Activated CD4-positive, alpha-beta T cell treated with anti-CD3 and anti-CD28 coated beads, Interleukin-2, amount 10 ng/mL, durations not matched to agents 7 days and 5 days (primary cell): ENCODE measurements around the gene ARHGAP31. TPM values are rescaled to one million over a fixed set of nuclear protein-coding genes. Genes with fewer than 3 reads are reported as not detected.
"Not testable (repeated sequence)": the region's sequence is repeated elsewhere in the genome, so short reads cannot be mapped to it uniquely, and the experiment has no call there.

Experiments used
- CTCF ChIA-PET: fragments of 350-600 bp; sonication (Branson Sonifier 250); formaldehyde crosslinking; loops from one replicate; lab custom pipeline; 2021; ENCODE audit warnings: antibody characterized with exemption; lab: Charles Lee
- POLR2A ChIA-PET: fragments of 350-600 bp; sonication (Branson Sonifier 250); formaldehyde crosslinking; loops from one replicate; lab custom pipeline; 2021; ENCODE audit warnings: antibody characterized with exemption; lab: Charles Lee
- DNase-seq: peaks from one replicate; pipeline ENCODE4 v3.0.0-alpha.2; 2020
- H3K27ac Mint-ChIP-seq: one replicate; pipeline ENCODE4 v1.8.0; 2021; ENCODE audit warnings: mild to moderate bottlenecking, moderate library complexity, mixed read lengths
- H3K27me3 Mint-ChIP-seq: one replicate; pipeline ENCODE4 v1.8.0; 2021; ENCODE audit warnings: mixed read lengths
- H3K36me3 Mint-ChIP-seq: one replicate; pipeline ENCODE4 v1.8.0; 2021; ENCODE audit warnings: low read depth, mixed read lengths
- H3K4me1 Mint-ChIP-seq: one replicate; pipeline ENCODE4 v1.8.0; 2021; ENCODE audit warnings: mixed read lengths
- H3K4me3 Mint-ChIP-seq: one replicate; pipeline ENCODE4 v1.8.0; 2021; ENCODE audit warnings: mild to moderate bottlenecking, moderate library complexity, mixed read lengths
- H3K9me3 Mint-ChIP-seq: one replicate; pipeline ENCODE4 v1.8.0; 2021; ENCODE audit warnings: mixed read lengths
- total RNA-seq, 2 experiments: library from RNA; stranded (reverse); gene quantifications; one replicate each; pipeline ENCODE4 v1.2.3, GENCODE V29; 2021

Gene ARHGAP31
- total RNA-seq, 2 experiments from 2014 or later, result 2.0 to 2.4 TPM

DNA sequence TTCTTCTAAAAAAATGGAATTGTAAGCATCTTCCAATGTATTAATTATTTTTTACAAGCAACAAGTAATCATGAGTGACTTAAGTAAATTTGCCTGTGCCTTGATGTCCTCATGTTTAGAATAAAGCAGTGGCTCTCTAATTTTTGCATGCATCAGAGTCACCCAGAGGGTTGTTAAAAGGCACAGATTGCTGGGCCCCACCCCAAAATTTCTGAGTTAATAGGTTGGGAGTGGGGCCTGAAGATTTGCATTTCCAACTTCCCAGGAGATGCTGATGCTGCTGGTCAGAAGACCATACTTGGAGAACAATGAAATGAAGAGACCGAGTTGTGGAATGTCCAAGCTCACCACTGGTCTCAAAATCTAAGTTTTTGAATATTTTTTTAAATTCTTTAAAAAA lies 70.2 kb downstream of the ARHGAP31 start:
- no peaks in the 10 kb centered on the region for H3K27me3 Mint-ChIP-seq
- DNase-seq, result no peak
- H3K4me3 Mint-ChIP-seq, result no peak overlapping the region
- POLR2A ChIA-PET, result no interaction called here
- H3K36me3 Mint-ChIP-seq, result peaks cover 3% of the 10 kb centered on the region
- no peaks in the 10 kb centered on the region for H3K4me1 Mint-ChIP-seq
- no peak overlapping the region for H3K27ac Mint-ChIP-seq
- CTCF ChIA-PET, result no interaction called here
- H3K9me3 Mint-ChIP-seq, result no peaks in the 10 kb centered on the region

DNA sequence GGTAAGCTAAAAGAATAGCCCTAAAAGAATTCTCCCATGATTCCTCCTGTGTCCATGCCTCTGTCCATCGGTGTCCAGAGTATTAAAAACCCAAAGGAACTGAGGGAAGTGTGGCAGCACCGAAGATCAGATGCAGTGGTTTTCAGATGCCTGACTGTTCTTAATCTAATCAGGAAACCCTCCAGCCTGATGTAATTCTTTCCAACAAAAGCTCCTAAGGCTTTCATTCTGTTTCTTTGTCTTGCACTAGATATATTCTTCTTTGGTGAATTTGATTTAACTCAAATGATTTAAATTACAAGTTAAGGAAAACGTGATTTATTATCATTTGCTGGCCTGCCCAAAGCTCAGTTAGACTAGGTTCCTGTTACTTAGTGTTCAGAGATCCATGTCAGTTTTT lies 71.2 kb downstream of the ARHGAP31 start:
- Mint-ChIP-seq H3K27me3 (no peaks in the 10 kb centered on the region), H3K27ac (no peak overlapping the region), H3K4me3 (no peak overlapping the region), H3K9me3 (no peaks in the 10 kb centered on the region), H3K36me3 (peaks cover 3% of the 10 kb centered on the region), H3K4me1 (no peaks in the 10 kb centered on the region)
- CTCF ChIA-PET, result no interaction called here
- DNase-seq, result no peak
- POLR2A ChIA-PET, result interaction anchor here (0.5 kb wide), 1 partner anchor 117 kb away, joined by 14 read pairs; no protein-coding TSS in a partner anchor

DNA sequence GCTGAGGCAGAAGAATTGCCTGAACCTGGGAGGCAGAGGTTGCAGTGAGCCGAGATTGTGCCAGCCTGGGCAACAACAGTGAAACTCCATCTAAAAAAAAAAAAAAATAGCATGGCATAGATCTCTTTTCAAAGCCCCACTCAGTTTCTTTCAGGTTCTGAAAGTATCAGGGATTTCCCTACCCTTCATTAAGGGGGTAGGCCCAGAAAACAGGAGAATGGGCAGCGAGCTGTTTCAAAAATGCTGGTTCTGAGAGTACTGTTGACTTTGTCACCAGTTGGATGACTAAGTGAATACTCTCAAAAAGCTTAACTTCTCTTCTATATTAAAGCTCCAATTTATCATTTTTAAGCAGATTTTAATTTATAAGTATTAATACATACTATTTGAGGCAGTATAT lies 72.8 kb downstream of the ARHGAP31 start:
- no peak for DNase-seq
- POLR2A ChIA-PET, result no interaction called here
- Mint-ChIP-seq H3K4me3 (no peak overlapping the region), H3K4me1 (no peaks in the 10 kb centered on the region), H3K27me3 (no peaks in the 10 kb centered on the region), H3K27ac (no peak overlapping the region), H3K9me3 (no peaks in the 10 kb centered on the region), H3K36me3 (peaks cover 3% of the 10 kb centered on the region)
- CTCF ChIA-PET, result interaction anchor here (0.7 kb wide), 1 partner anchor 96 kb away, joined by 6 read pairs; the partner anchor contains the start of gene TMEM39A

DNA sequence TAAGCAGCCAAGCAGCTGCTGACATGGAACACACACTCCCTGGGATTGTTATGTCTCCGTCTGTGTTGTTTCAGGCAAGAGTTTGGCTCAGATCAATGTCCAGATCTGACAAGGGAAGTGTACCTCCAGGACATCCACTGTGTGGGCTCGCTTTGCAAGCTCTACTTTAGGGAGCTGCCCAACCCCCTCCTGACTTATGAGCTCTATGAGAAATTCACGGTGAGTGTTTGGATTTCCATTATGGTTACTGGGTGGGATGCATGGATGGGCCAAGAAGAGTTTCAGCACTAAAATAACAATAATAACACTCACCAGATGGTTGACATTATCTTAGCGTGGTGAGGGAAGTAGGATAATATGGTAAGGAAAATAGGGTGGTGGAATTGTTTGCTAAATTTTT lies 74.1 kb downstream of the ARHGAP31 start:
- Mint-ChIP-seq H3K36me3 (peaks cover 3% of the 10 kb centered on the region), H3K4me3 (no peak overlapping the region), H3K27ac (no peak overlapping the region), H3K9me3 (no peaks in the 10 kb centered on the region), H3K27me3 (no peaks in the 10 kb centered on the region), H3K4me1 (no peaks in the 10 kb centered on the region)
- no peak for DNase-seq
- POLR2A ChIA-PET, result no interaction called here
- CTCF ChIA-PET, result interaction anchor here (0.9 kb wide), 1 partner anchor 9 kb away, joined by 3 read pairs; no protein-coding TSS in a partner anchor

- H3K27ac Mint-ChIP-seq, H3K9me3 Mint-ChIP-seq, H3K27me3 Mint-ChIP-seq, H3K4me3 Mint-ChIP-seq, DNase-seq, H3K36me3 Mint-ChIP-seq, H3K4me1 Mint-ChIP-seq, POLR2A ChIA-PET: not testable (repeated sequence)
- CTCF ChIA-PET, result interaction anchor here (0.6 to 0.8 kb wide), 2 partner anchors 11 to 242 kb away, joined by 3 to 4 read pairs; no protein-coding TSS in a partner anchor
These were observed 77.6 kb downstream of the ARHGAP31 start for GRCh38 chr3:119371786-119372185.

- CTCF ChIA-PET, result no interaction called here
These were observed 80.9 kb downstream of the ARHGAP31 start for GRCh38 chr3:119375106-119375505.

DNA sequence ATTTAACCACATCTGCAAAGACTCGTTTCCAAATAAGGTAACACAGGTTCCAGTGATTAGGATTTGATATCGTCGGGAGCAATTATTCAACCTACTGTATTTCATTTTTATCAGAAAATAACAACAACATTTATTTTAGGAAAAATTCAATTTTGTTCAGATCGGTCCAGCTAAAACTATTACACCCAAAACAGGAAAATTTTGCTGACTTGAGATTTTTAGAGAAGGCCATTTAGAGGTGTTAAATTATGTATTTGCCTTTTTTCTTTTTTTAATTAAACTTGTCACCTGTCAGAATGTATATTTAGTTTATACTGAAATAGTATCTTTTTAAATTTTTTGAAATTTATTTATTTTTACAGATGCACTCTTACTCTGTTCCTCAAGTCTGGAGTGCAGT lies 81.3 kb downstream of the ARHGAP31 start:
- Mint-ChIP-seq H3K9me3 (no peaks in the 10 kb centered on the region), H3K27ac (no peak overlapping the region), H3K4me1 (no peaks in the 10 kb centered on the region), H3K4me3 (no peak overlapping the region), H3K36me3 (no peaks in the 10 kb centered on the region), H3K27me3 (no peaks in the 10 kb centered on the region)
- CTCF ChIA-PET, result no interaction called here
- POLR2A ChIA-PET, result no interaction called here
- DNase-seq, result no peak

More at GRCh38 chr3:119375106-119375505, 80.9 kb downstream of the ARHGAP31 start:
- POLR2A ChIA-PET, result no interaction called here
- Mint-ChIP-seq H3K4me1 (no peaks in the 10 kb centered on the region), H3K9me3 (no peaks in the 10 kb centered on the region), H3K36me3 (no peaks in the 10 kb centered on the region), H3K27me3 (no peaks in the 10 kb centered on the region), H3K27ac (no peak overlapping the region), H3K4me3 (no peak overlapping the region)
- DNase-seq, result no peak

- Mint-ChIP-seq H3K9me3 (no peaks in the 10 kb centered on the region), H3K4me1 (no peaks in the 10 kb centered on the region), H3K27me3 (no peaks in the 10 kb centered on the region), H3K4me3 (no peak overlapping the region), H3K36me3 (no peaks in the 10 kb centered on the region), H3K27ac (no peak overlapping the region)
- ChIA-PET POLR2A (no interaction called here), CTCF (interaction anchor here (0.6 kb wide), 1 partner anchor 54 kb away, joined by 4 read pairs; no protein-coding TSS in a partner anchor)
- DNase-seq, result no peak
These were observed 82.6 kb downstream of the ARHGAP31 start for GRCh38 chr3:119376758-119377157.

DNA sequence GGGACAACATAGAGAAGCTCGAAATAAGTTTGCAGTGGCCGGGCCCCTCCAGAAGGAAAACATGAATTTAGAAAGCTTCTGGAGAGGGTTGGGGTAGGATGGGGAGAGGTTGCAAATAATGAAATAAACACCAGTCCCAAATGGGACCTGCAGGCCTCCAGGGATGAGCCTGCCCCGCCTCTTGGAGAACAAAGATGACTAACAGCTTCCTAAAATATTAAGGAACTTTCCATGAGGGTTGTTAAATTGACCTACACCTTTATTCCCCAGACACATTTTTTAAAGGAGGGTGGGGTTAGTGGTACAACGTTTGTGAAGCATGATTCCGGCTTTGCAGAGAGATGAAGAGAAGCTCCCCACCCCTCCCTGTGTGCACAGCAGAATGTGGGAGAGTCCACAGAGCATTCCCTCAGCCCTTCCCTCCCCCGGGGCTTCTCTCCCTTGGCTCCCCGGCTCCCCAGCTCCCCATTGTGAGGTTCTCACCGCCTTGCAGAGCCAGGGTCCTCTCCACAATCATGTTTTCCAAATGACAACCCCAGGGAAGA lies 84.1 kb downstream of the ARHGAP31 start:
- CTCF ChIA-PET, result interaction anchor here (0.9 to 1.2 kb wide), 2 partner anchors 25 to 138 kb away, joined by 3 read pairs; partner anchors contain the start of gene B4GALT4
- Mint-ChIP-seq H3K9me3 (no peaks in the 10 kb centered on the region), H3K27ac (no peak overlapping the region), H3K36me3 (no peaks in the 10 kb centered on the region), H3K27me3 (no peaks in the 10 kb centered on the region), H3K4me3 (no peak overlapping the region), H3K4me1 (no peaks in the 10 kb centered on the region)
- no peak for DNase-seq
- POLR2A ChIA-PET, result no interaction called here

DNA sequence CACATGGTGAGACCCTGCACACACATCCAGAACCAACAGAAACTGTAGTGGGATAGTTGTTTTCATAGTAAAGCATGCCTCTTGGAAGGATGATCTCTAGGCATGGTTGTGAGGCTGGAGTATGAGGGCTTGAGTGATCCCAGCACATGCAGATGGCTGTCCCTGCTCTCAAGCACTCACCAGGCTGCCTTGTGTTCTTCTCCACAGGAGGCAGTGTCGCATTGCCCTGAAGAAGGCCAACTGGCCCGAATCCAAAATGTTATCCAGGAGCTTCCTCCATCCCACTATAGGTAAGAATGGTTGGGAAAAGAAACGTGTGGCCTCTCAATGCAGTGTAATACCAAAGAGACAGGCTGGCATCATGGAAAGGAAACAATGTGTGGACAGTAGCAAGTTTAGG lies 86.5 kb downstream of the ARHGAP31 start:
- Mint-ChIP-seq H3K27me3 (no peaks in the 10 kb centered on the region), H3K4me1 (no peaks in the 10 kb centered on the region), H3K36me3 (no peaks in the 10 kb centered on the region), H3K9me3 (no peaks in the 10 kb centered on the region), H3K4me3 (no peak overlapping the region), H3K27ac (no peak overlapping the region)
- DNase-seq, result no peak
- ChIA-PET POLR2A (no interaction called here), CTCF (no interaction called here)

DNA sequence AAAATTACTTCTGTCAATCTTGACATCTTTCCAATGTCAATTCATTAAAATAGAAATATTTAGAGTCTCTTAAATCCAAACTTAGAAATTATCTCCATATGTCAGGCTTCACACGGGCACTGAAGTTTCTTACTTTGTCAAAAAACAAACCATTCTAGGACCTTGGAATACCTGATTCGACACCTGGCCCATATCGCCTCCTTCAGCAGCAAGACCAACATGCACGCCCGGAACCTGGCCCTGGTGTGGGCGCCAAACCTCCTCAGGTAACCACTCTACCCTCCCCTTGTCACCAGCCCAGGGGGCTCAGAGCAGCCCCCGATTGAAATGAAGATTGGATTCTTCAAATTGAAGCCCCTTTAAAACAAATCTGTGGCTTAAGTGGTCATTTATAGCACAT lies 88.0 kb downstream of the ARHGAP31 start:
- no peaks in the 10 kb centered on the region for H3K36me3 Mint-ChIP-seq
- H3K4me3 Mint-ChIP-seq, result no peak overlapping the region
- no peaks in the 10 kb centered on the region for H3K27me3 Mint-ChIP-seq
- DNase-seq, result no peak
- H3K27ac Mint-ChIP-seq, result no peak overlapping the region
- H3K9me3 Mint-ChIP-seq, result no peaks in the 10 kb centered on the region
- POLR2A ChIA-PET, result no interaction called here
- CTCF ChIA-PET, result interaction anchor here (0.7 kb wide), 1 partner anchor 11 kb away, joined by 3 read pairs; no protein-coding TSS in a partner anchor
- no peaks in the 10 kb centered on the region for H3K4me1 Mint-ChIP-seq

- Mint-ChIP-seq H3K27me3 (no peaks in the 10 kb centered on the region), H3K4me3 (no peak overlapping the region), H3K36me3 (no peaks in the 10 kb centered on the region), H3K27ac (no peak overlapping the region), H3K9me3 (no peaks in the 10 kb centered on the region), H3K4me1 (no peaks in the 10 kb centered on the region)
- ChIA-PET POLR2A (no interaction called here), CTCF (interaction anchor here (0.5 to 0.6 kb wide), 2 partner anchors 30 to 66 kb away, joined by 3 to 4 read pairs; no protein-coding TSS in a partner anchor)
- DNase-seq, result no peak
These were observed 94.4 kb downstream of the ARHGAP31 start for GRCh38 chr3:119388577-119388976.

GRCh38 chr3:119395923-119396358 lies 101.8 kb downstream of the ARHGAP31 start:
- CTCF ChIA-PET, result interaction anchor here (0.8 kb wide), 1 partner anchor 44 kb away, joined by 3 read pairs; no protein-coding TSS in a partner anchor
- Mint-ChIP-seq H3K9me3 (no peaks in the 10 kb centered on the region), H3K27me3 (no peaks in the 10 kb centered on the region), H3K4me1 (peaks cover 13% of the 10 kb centered on the region), H3K36me3 (no peaks in the 10 kb centered on the region), H3K27ac (no peak overlapping the region), H3K4me3 (no peak overlapping the region)
- no peak for DNase-seq
- POLR2A ChIA-PET, result no interaction called here
